Gastroesophageal sphincter (tissue), 4 donors: ENCODE measurements around the gene GPR4. TPM values are rescaled to one million over a fixed set of nuclear protein-coding genes. Genes with fewer than 3 reads are reported as not detected.
"Not testable (repeated sequence)": the region's sequence is repeated elsewhere in the genome, so short reads cannot be mapped to it uniquely, and the experiment has no call there.

Experiments used
- ATAC-seq: fragments of 150-250 bp; one replicate; pipeline ENCODE4 v1.9.1; 2016; ENCODE audit warnings: mild to moderate bottlenecking, moderate library complexity
- H3K27ac ChIP-seq, 4 donors: fragments of 200-600 bp; sonication (generic) in 3 of 4; 1 replicate in 3 of 4; 2 replicates in 1 of 4; pipeline ENCODE4 v1.5.1; 2016 to 2019
- H3K27me3 ChIP-seq: fragments of 200-600 bp; sonication (generic); one replicate; pipeline ENCODE4 v1.5.1; 2019
- H3K36me3 ChIP-seq, 2 donors: fragments of 200-600 bp; sonication (generic); one replicate each; pipeline ENCODE4 v1.5.1; 2019; ENCODE audit warnings: control low read depth in 1 of 2
- H3K4me1 ChIP-seq, 3 donors: fragments of 200-600 bp; sonication (generic); 1 replicate in 2 of 3; 2 replicates in 1 of 3; pipeline ENCODE4 v1.5.1; 2016 to 2019; ENCODE audit warnings: control low read depth in 2 of 3
- H3K4me3 ChIP-seq, 2 donors: fragments of 200-600 bp; sonication (generic); one replicate each; pipeline ENCODE4 v1.5.1; 2019; ENCODE audit warnings: mild to moderate bottlenecking in 1 of 2, moderate library complexity in 1 of 2
- H3K9me3 ChIP-seq, 3 donors: fragments of 200-600 bp; sonication (generic); one replicate each; pipeline ENCODE4 v1.5.1; 2017 to 2019; ENCODE audit warnings: control low read depth in 2 of 3
- CTCF ChIP-seq, 4 experiments: fragments of 200-600 bp in 2 of 4; fragments of 450-650 bp in 2 of 4; sonication (generic) in 1 of 4; IDR thresholded peaks; one replicate each; pipeline ENCODE4 v1.5.1; 2017 to 2019; ENCODE audit warnings: antibody characterized with exemption in 4 of 4, mild to moderate bottlenecking in 2 of 4, moderate library complexity in 2 of 4
- EP300 ChIP-seq: sonication (generic); formaldehyde crosslinking; IDR thresholded peaks from one replicate; pipeline ENCODE4 v1.6.1; 2017; ENCODE audit warnings: antibody characterized with exemption, mild to moderate bottlenecking
- POLR2A ChIP-seq, 2 donors: fragments of 450-650 bp; IDR thresholded peaks; one replicate each; pipeline ENCODE4 v1.6.1; 2017; ENCODE audit warnings: antibody characterized with exemption in 2 of 2, mild to moderate bottlenecking in 2 of 2, moderate library complexity in 1 of 2
- POLR2AphosphoS5 ChIP-seq: sonication (generic); formaldehyde crosslinking; IDR thresholded peaks from one replicate; pipeline ENCODE4 v1.6.1; 2017; ENCODE audit warnings: antibody characterized with exemption
- WGBS, 2 donors: methylation state at CpG; one replicate each; pipeline ENCODE4 v1.1.5; 2018; ENCODE audit warnings: low coverage in 1 of 2; 5-methylcytosine and 5-hydroxymethylcytosine counted together
- total RNA-seq, 4 donors: library from RNA; depleted of rRNA; stranded (reverse); fragments of >200 nt; gene quantifications; one replicate each; pipeline ENCODE4 v1.1.0, GENCODE V29; 2016

Gene GPR4
- total RNA-seq, 4 donors from 2014 or later, result 0.62 to 4.4 (median 2.8) TPM

- TF ChIP-seq POLR2A (IDR thresholded peaks at IDR 0.05), result no peak
- TF ChIP-seq CTCF (IDR thresholded peaks at IDR 0.05), result no peak
- TF ChIP-seq EP300, result no peak
- no peak for TF ChIP-seq POLR2AphosphoS5
- Histone ChIP-seq H3K36me3 (peaks cover 0 to 82% of the 10 kb centered on the region in 2 donors), H3K27me3 (no peaks in the 10 kb centered on the region), H3K9me3 (no peaks in the 10 kb centered on the region), H3K4me1 (peaks cover 0 to 14% (median 2%) of the 10 kb centered on the region in 3 donors), H3K27ac (peak overlapping the region in 2 of 4 donors; percentile 8 to 25), H3K4me3 (peak overlapping the region in 1 of 2 donors; percentile 15)
- ATAC-seq, result peak; percentile 82
- WGBS, 2 donors, result 25 to 47% methylated on average over 2 to 5 of the region's 37 CpGs
These were observed 14.0 kb upstream of the GPR4 start for GRCh38 chr19:45615795-45616703.

- Histone ChIP-seq H3K4me1 (peaks cover 0 to 14% (median 2%) of the 10 kb centered on the region in 3 donors), H3K36me3 (peaks cover 0 to 82% of the 10 kb centered on the region in 2 donors), H3K27ac (peak overlapping the region in 1 of 4 donors; percentile 23)
- ATAC-seq, H3K4me3 ChIP-seq, H3K9me3 ChIP-seq, H3K27me3 ChIP-seq: not testable (repeated sequence)
- WGBS, 2 donors, result 80 to 86% methylated on average over 1 to 4 of the region's 9 CpGs
These were observed 13.0 kb upstream of the GPR4 start for GRCh38 chr19:45615056-45615455.

- no peaks in the 10 kb centered on the region for H3K27me3 ChIP-seq
- ATAC-seq, result peak; percentile 52
- no peak overlapping the region for H3K4me3 ChIP-seq
- H3K36me3 ChIP-seq, result peaks cover 0 to 82% of the 10 kb centered on the region in 2 donors
- no peaks in the 10 kb centered on the region for H3K9me3 ChIP-seq
- peak overlapping the region in 3 of 4 donors; percentile 23 to 70 (median 45) for H3K27ac ChIP-seq
- TF ChIP-seq POLR2A (IDR thresholded peaks at IDR 0.05) (no peak), POLR2AphosphoS5 (no peak), CTCF (IDR thresholded peaks at IDR 0.05) (no peak), EP300 (no peak)
- 37 to 100% methylated on average over 1 to 6 of the region's 10 CpGs for WGBS, 2 donors
- peaks cover 0 to 14% (median 2%) of the 10 kb centered on the region in 3 donors for H3K4me1 ChIP-seq
These were observed 12.1 kb upstream of the GPR4 start for GRCh38 chr19:45613926-45614725.

- ATAC-seq, result no peak
- no peak for TF ChIP-seq EP300
- TF ChIP-seq POLR2A (IDR thresholded peaks at IDR 0.05), result no peak
- TF ChIP-seq CTCF (IDR thresholded peaks at IDR 0.05), result no peak
- TF ChIP-seq POLR2AphosphoS5, result no peak
- H3K27ac ChIP-seq, result no peak overlapping the region
- no peaks in the 10 kb centered on the region for H3K9me3 ChIP-seq
- H3K27me3 ChIP-seq, result no peaks in the 10 kb centered on the region
- H3K36me3 ChIP-seq, result peaks cover 0 to 54% of the 10 kb centered on the region in 2 donors
- no peak overlapping the region for H3K4me3 ChIP-seq
- 88 to 93% methylated on average over 6 of the region's 6 CpGs for WGBS, 2 donors
- H3K4me1 ChIP-seq, result peaks cover 0 to 14% (median 8%) of the 10 kb centered on the region in 3 donors
These were observed 6.9 kb upstream of the GPR4 start for GRCh38 chr19:45608948-45609347.
